PC-3 (cell line): ENCODE data around the gene JAG2. TPM values are rescaled to one million over a fixed set of nuclear protein-coding genes. Genes with fewer than 3 reads are reported as not detected.

Experiments used
- ATAC-seq: fragments of 200-7000 bp; cut with Tn5 transposase; 2 replicates; pipeline ENCODE4 v1.9.1; 2020; ENCODE audit warnings: mild to moderate bottlenecking, moderate library complexity
- BruUV-seq: library from RNA; stranded (reverse); fragments of 400-500 nt; replicated peaks from 2 replicates; lab custom pipeline; 2021; lab: Mats Ljungman, UMichigan
- CTCF ChIA-PET: fragments of 300-600 bp; sonication (Branson Sonifier 250); formaldehyde crosslinking; loops from one replicate; lab custom pipeline; 2022; ENCODE audit warnings: antibody characterized with exemption; lab: Charles Lee
- POLR2A ChIA-PET: fragments of 300-600 bp; sonication (Branson Sonifier 250); formaldehyde crosslinking; loops from one replicate; lab custom pipeline; 2022; ENCODE audit warnings: antibody characterized with exemption; ENCODE audit not compliant: unreplicated experiment; lab: Charles Lee
- DNase-seq: peaks from one replicate; pipeline ENCODE4 v3.0.0-alpha.2; 2015
- H2AFZ ChIP-seq: fragments of 300-600 bp; sonication (generic); 2 replicates; pipeline ENCODE4 v1.6.0; 2016; ENCODE audit warnings: antibody characterized with exemption, low read length
- H3F3A ChIP-seq: fragments of 300-600 bp; sonication (generic); one replicate; pipeline ENCODE4 v1.6.0; 2017; ENCODE audit warnings: antibody characterized with exemption, low read length, control low read depth, mild to moderate bottlenecking; ENCODE audit not compliant: unreplicated experiment
- H3K27ac ChIP-seq: fragments of 300-600 bp; sonication (generic); 2 replicates; pipeline ENCODE4 v1.5.1; 2016; ENCODE audit warnings: mild to moderate bottlenecking, low read length
- H3K27me3 ChIP-seq: fragments of 300-600 bp; sonication (generic); 2 replicates; pipeline ENCODE4 v1.6.1; 2016; ENCODE audit warnings: low read length, mixed read lengths
- H3K36me3 ChIP-seq: fragments of 300-600 bp; sonication (generic); 2 replicates; pipeline ENCODE4 v1.6.1; 2016; ENCODE audit warnings: low read depth, mixed run types, low read length, mixed read lengths
- H3K4me1 ChIP-seq: fragments of 300-600 bp; sonication (generic); 2 replicates; pipeline ENCODE4 v1.5.1; 2016; ENCODE audit warnings: low read length; ENCODE audit not compliant: insufficient read depth
- H3K4me2 ChIP-seq: fragments of 300-600 bp; sonication (generic); 2 replicates; pipeline ENCODE4 v1.6.0; 2016; ENCODE audit warnings: low read length
- H3K4me3 ChIP-seq: fragments of 300-600 bp; sonication (generic); 2 replicates; pipeline ENCODE4 v1.5.1; 2016; ENCODE audit warnings: mild to moderate bottlenecking, low read length, mixed read lengths
- H3K79me2 ChIP-seq: fragments of 300-600 bp; sonication (generic); 2 replicates; pipeline ENCODE4 v1.6.1; 2017; ENCODE audit warnings: low read length, mixed read lengths
- H3K9ac ChIP-seq: fragments of 300-600 bp; sonication (generic); 2 replicates; pipeline ENCODE4 v1.6.0; 2016; ENCODE audit warnings: mild to moderate bottlenecking, low read length
- H3K9me2 ChIP-seq: fragments of 300-600 bp; sonication (generic); replicated peaks from 2 replicates; pipeline ENCODE4 v1.6.1; 2016; ENCODE audit warnings: mixed run types, low read length, mixed read lengths
- H3K9me3 ChIP-seq: fragments of 300-600 bp; sonication (generic); 2 replicates; pipeline ENCODE4 v1.6.1; 2016; ENCODE audit warnings: low read length, mixed read lengths
- H4K20me1 ChIP-seq: fragments of 300-600 bp; sonication (generic); 2 replicates; pipeline ENCODE4 v1.6.1; 2016; ENCODE audit warnings: low read length, mixed read lengths
- CTCF ChIP-seq: fragments of 300-600 bp; sonication (generic); conservative IDR thresholded peaks from 2 replicates; pipeline ENCODE4 v1.5.1; 2017; ENCODE audit warnings: antibody characterized with exemption, low read depth, mild to moderate bottlenecking, low read length
- EZH2 ChIP-seq: fragments of 300-600 bp; sonication (generic); IDR thresholded peaks from one replicate; pipeline ENCODE4 v1.6.1; 2017; ENCODE audit warnings: antibody characterized with exemption, mild to moderate bottlenecking, low read length; ENCODE audit not compliant: unreplicated experiment
- EZH2phosphoT487 ChIP-seq: fragments of 300-600 bp; sonication (generic); IDR thresholded peaks from 2 replicates; pipeline ENCODE4 v1.6.1; 2018; ENCODE audit warnings: mild to moderate bottlenecking, antibody characterized with exemption, low read length, borderline replicate concordance
- intact Hi-C: fragments of 100-400 bp; cut with micrococcal nuclease; formaldehyde crosslinking; loops from 2 replicates; pipeline ENCODE4 v1.9.0; 2023
- total RNA-seq: library from RNA; depleted of rRNA; stranded (reverse); fragments of >200 nt; gene quantifications from 2 replicates; pipeline ENCODE4 v1.2.3, GENCODE V29; 2014

The JAG2 gene
- total RNA-seq, 1 experiment from 2014 or later = 57.1 TPM

GRCh38 chr14:105123981-105124765 is 44.4 kb downstream of the JAG2 start:
- Histone ChIP-seq H3K9me2 (no peaks in the 10 kb centered on the region), H3K4me3 (no peak overlapping the region), H3K9me3 (peaks cover 10% of the 10 kb centered on the region; the same call in 1 of the 2 replicates), H3K4me2 (no peak overlapping the region), H3K27ac (no peak overlapping the region), H2AFZ (no peak overlapping the region), H3K36me3 (no peaks in the 10 kb centered on the region), H3K79me2 (no peaks in the 10 kb centered on the region), H3K27me3 (no peaks in the 10 kb centered on the region), H3K4me1 (peaks cover 7% of the 10 kb centered on the region), H3F3A (no peaks in the 10 kb centered on the region), H4K20me1 (no peaks in the 10 kb centered on the region), H3K9ac (no peak overlapping the region)
- intact Hi-C loops = no loop called here
- TF ChIP-seq EZH2 = no peak
- no peak for TF ChIP-seq CTCF
- no peak for TF ChIP-seq EZH2phosphoT487
- CTCF ChIA-PET = no interaction called here
- ATAC-seq = no peak
- POLR2A ChIA-PET = no interaction called here
- DNase-seq = no peak
- no TSS peak for BruUV-seq

GRCh38 chr14:105123064-105123665 is 45.4 kb downstream of the JAG2 start:
- Histone ChIP-seq H2AFZ (no peak overlapping the region), H3K9ac (no peak overlapping the region), H3F3A (no peaks in the 10 kb centered on the region), H3K9me3 (peaks cover 10% of the 10 kb centered on the region; the same call in 1 of the 2 replicates), H3K36me3 (no peaks in the 10 kb centered on the region), H3K27me3 (no peaks in the 10 kb centered on the region), H3K4me2 (no peak overlapping the region), H3K79me2 (no peaks in the 10 kb centered on the region), H3K9me2 (no peaks in the 10 kb centered on the region), H3K4me3 (no peak overlapping the region), H4K20me1 (no peaks in the 10 kb centered on the region), H3K4me1 (peaks cover 17% of the 10 kb centered on the region), H3K27ac (no peak overlapping the region)
- POLR2A ChIA-PET = no interaction called here
- intact Hi-C loops = no loop called here
- BruUV-seq = no TSS peak
- DNase-seq (no peak), ATAC-seq (no peak)
- CTCF ChIA-PET = no interaction called here
- TF ChIP-seq EZH2phosphoT487 = no peak
- TF ChIP-seq EZH2 = no peak
- TF ChIP-seq CTCF = no peak

GRCh38 chr14:105120056-105120455 is 48.5 kb downstream of the JAG2 start:
- no TSS peak for BruUV-seq
- CTCF ChIA-PET = no interaction called here
- H3K9ac ChIP-seq = no peak overlapping the region
- no peaks in the 10 kb centered on the region for H4K20me1 ChIP-seq
- POLR2A ChIA-PET = no interaction called here
- H3K4me1 ChIP-seq = peaks cover 22% of the 10 kb centered on the region
- H2AFZ ChIP-seq = no peak overlapping the region
- no peaks in the 10 kb centered on the region for H3K27me3 ChIP-seq
- peaks cover 10% of the 10 kb centered on the region; the same call in 1 of the 2 replicates for H3K9me3 ChIP-seq
- H3K36me3 ChIP-seq = no peaks in the 10 kb centered on the region
- H3K27ac ChIP-seq = no peak overlapping the region
- TF ChIP-seq EZH2 (no peak), CTCF (no peak), EZH2phosphoT487 (no peak)
- ATAC-seq = no peak
- intact Hi-C loops = no loop called here
- no peaks in the 10 kb centered on the region for H3F3A ChIP-seq
- H3K9me2 ChIP-seq = no peaks in the 10 kb centered on the region
- DNase-seq = no peak
- no peak overlapping the region for H3K4me3 ChIP-seq
- H3K79me2 ChIP-seq = no peaks in the 10 kb centered on the region
- H3K4me2 ChIP-seq = no peak overlapping the region
